ENCODE results near the gene CES5A.
"Not testable (repeated sequence)": the region's sequence is repeated elsewhere in the genome, so short reads cannot be mapped to it uniquely, and the experiment has no call there.

CES5A gene

GRCh38 chr16:55825115-55825728, 50.0 kb downstream of the CES5A start:
- DNase-seq = no peak

- DNase-seq = peak; percentile 17
Observed at GRCh38 chr16:55824473-55825000, 50.6 kb downstream of the CES5A start.

- no peak for DNase-seq
Observed at GRCh38 chr16:55822280-55822810, 52.8 kb downstream of the CES5A start.

GRCh38 chr16:55821210-55821609, 54.0 kb downstream of the CES5A start:
- DNase-seq = no peak

GRCh38 chr16:55820615-55821014, 54.6 kb downstream of the CES5A start:
- no peak for DNase-seq

- peak; percentile 15 for DNase-seq
Observed at GRCh38 chr16:55817236-55817912, 57.8 kb downstream of the CES5A start.

- DNase-seq = not testable (repeated sequence)
Observed at GRCh38 chr16:55816222-55816621, 59.0 kb downstream of the CES5A start.

- DNase-seq = no peak
Observed at GRCh38 chr16:55815320-55815719, 59.9 kb downstream of the CES5A start.

GRCh38 chr16:55814174-55814573, 61.0 kb downstream of the CES5A start:
- DNase-seq = not testable (repeated sequence)

GRCh38 chr16:55813730-55814129, 61.4 kb downstream of the CES5A start:
- DNase-seq = peak; percentile 26

- DNase-seq = no peak
Observed at GRCh38 chr16:55812951-55813350, 62.2 kb downstream of the CES5A start.

- no peak for DNase-seq
Observed at GRCh38 chr16:55811811-55812210, 63.4 kb downstream of the CES5A start.

GRCh38 chr16:55810451-55810961, 64.7 kb downstream of the CES5A start:
- no peak for DNase-seq

- DNase-seq = no peak
Observed at GRCh38 chr16:55809851-55810250, 65.3 kb downstream of the CES5A start.

- no peak for DNase-seq
Observed at GRCh38 chr16:55809386-55809785, 65.8 kb downstream of the CES5A start.

- peak; percentile 26 for DNase-seq
Observed at GRCh38 chr16:55808286-55808685, 66.9 kb downstream of the CES5A start.

GRCh38 chr16:55805104-55805503, 70.1 kb downstream of the CES5A start:
- DNase-seq = not testable (repeated sequence)

- DNase-seq = not testable (repeated sequence)
Observed at GRCh38 chr16:55803681-55804080, 71.5 kb downstream of the CES5A start.

Measured in MV-4-11 (cell line).